ENCODE results near the gene FBLN1. TPM values are rescaled to one million over a fixed set of nuclear protein-coding genes. Genes with fewer than 3 reads are reported as not detected.

The FBLN1 gene
- total and polyA plus RNA-seq, 2 of the 8 experiments (the other 6 are each of a cell fraction or from before 2014, with no cell fraction given) = 159 to 168 TPM

DNA sequence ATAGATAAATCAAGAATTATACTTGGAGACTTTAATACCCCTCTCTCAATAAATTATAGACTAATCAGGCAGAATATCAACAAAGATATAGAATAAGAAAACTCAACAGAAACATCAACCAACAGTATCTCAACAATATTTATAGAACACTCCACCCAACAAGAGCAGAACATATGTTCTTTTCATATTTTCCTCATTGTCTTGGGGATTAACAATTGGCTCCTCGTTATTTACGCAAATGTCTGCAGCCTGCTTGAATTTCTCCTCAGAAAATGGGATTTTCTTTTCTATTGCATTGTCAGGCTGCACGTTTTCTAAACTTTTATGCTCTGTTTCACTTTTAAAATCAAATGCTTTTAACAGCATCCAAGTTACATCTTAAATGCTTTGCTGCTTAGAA is 37.0 kb upstream of the FBLN1 start (continued):
- TF ChIP-seq RBBP5 (IDR thresholded peaks at IDR 0.05; ENCODE audit: borderline replicate concordance, low read depth, low read length) = no peak
- no peak for TF ChIP-seq SIRT6 (IDR thresholded peaks at IDR 0.05; ENCODE audit: low read length)
- TF ChIP-seq CEBPB (IDR thresholded peaks at IDR 0.05; ENCODE audit: low read depth, low read length) = no peak

All from H1 (cell line).